ENCODE results near the gene CYB5RL. TPM values are rescaled to one million over a fixed set of nuclear protein-coding genes. Genes with fewer than 3 reads are reported as not detected.

Gene CYB5RL
- polyA plus RNA-seq, 1 of the 3 experiments (the other 2 are of a cell fraction) = 3.3 TPM

DNA sequence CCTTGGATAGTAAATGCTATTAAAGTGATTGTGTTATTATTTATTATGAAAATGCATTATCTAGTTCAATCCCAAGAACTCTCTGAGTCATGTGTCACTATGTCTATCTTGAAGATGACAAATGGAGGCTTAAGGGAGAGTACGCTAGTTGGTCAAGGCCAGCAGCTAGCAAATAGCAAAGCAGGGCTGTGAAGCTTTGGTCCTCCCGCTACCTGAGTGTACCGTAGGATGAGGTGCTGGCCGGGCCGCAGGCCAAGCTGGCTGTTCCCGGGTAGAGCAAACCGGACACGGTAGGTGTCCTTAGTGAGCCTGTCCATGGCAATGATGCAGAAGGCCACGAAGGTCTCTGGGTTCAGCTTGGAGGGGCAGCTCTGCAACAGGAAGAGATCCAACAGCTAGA, 9.3 kb downstream of the CYB5RL start:
- H3K36me3 ChIP-seq (replicated peaks in 1 of 2; ENCODE audit: control insufficient read depth in 1 of 2, insufficient read depth in 2 of 2, low read length in 1 of 2) = no peaks in the 10 kb centered on the region
- H4K20me1 ChIP-seq (ENCODE audit: insufficient read depth) = no peaks in the 10 kb centered on the region
- no peak overlapping the region for H3K27ac ChIP-seq (ENCODE audit: low read depth in 2 of 2, low read length in 1 of 2)
- H3K4me2 ChIP-seq = no peak overlapping the region
- no peak for TF ChIP-seq POLR2AphosphoS5 (IDR thresholded peaks at IDR 0.05; ENCODE audit: low read depth, low read length)
- TF ChIP-seq, protein P1, sequence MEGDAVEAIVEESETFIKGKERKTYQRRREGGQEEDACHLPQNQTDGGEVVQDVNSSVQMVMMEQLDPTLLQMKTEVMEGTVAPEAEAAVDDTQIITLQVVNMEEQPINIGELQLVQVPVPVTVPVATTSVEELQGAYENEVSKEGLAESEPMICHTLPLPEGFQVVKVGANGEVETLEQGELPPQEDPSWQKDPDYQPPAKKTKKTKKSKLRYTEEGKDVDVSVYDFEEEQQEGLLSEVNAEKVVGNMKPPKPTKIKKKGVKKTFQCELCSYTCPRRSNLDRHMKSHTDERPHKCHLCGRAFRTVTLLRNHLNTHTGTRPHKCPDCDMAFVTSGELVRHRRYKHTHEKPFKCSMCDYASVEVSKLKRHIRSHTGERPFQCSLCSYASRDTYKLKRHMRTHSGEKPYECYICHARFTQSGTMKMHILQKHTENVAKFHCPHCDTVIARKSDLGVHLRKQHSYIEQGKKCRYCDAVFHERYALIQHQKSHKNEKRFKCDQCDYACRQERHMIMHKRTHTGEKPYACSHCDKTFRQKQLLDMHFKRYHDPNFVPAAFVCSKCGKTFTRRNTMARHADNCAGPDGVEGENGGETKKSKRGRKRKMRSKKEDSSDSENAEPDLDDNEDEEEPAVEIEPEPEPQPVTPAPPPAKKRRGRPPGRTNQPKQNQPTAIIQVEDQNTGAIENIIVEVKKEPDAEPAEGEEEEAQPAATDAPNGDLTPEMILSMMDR (IDR thresholded peaks at IDR 0.05) = no peak
- TF ChIP-seq NFIC (IDR thresholded peaks at IDR 0.05; ENCODE audit: borderline replicate concordance) = no peak
- H3K9me3 ChIP-seq = no peaks in the 10 kb centered on the region
- H3K27me3 ChIP-seq (ENCODE audit: insufficient read depth) = no peaks in the 10 kb centered on the region
- H3K9me2 ChIP-seq = no peaks in the 10 kb centered on the region
- no peaks in the 10 kb centered on the region for H3F3A ChIP-seq (replicated peaks; ENCODE audit: insufficient read depth)
- no peak overlapping the region for H3K9ac ChIP-seq
- no peak for DNase-seq
- CTCF ChIA-PET = interaction anchor here (1.2 to 1.5 kb wide), 2 partner anchors 9 to 71 kb away, joined by 3 to 4 read pairs; no protein-coding TSS in a partner anchor
- POLR2A ChIA-PET = no interaction called here
- no peaks in the 10 kb centered on the region for H3K4me1 ChIP-seq (ENCODE audit: control insufficient read depth in 1 of 2, insufficient read depth in 2 of 2, low read depth in 1 of 2, low read length in 1 of 2)
- 88% methylated on average over 9 of the region's 9 CpGs for WGBS (ENCODE audit: low lambda C conversion rate)
- H3K4me3 ChIP-seq (ENCODE audit: low read depth in 2 of 2, low read length in 1 of 2) = no peak overlapping the region
- no peak overlapping the region for H2AFZ ChIP-seq (ENCODE audit: low read depth)
- no peaks in the 10 kb centered on the region for H3K79me2 ChIP-seq (ENCODE audit: insufficient read depth)

DNA sequence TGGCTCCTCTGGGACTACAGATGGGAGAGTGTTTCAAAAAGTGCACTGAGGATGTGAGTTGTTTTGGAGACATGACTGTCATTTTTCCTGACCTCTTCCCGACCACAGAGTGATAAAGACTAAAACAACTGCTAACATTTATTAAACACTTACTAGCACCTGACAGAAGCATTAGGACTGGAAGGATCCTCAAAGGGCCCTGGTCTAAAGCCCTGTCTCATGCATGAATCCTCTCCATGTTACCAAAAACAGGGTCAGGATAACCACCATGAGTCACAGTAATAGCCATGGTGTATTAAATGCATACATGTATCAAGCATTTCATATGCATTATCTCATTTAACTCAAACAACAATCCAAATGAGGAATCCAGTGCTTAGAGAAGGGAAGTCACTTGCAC, 11.5 kb downstream of the CYB5RL start:
- Histone ChIP-seq H3K9me3 (no peaks in the 10 kb centered on the region), H2AFZ (ENCODE audit: low read depth) (no peak overlapping the region), H3K9me2 (no peaks in the 10 kb centered on the region), H3K79me2 (ENCODE audit: insufficient read depth) (no peaks in the 10 kb centered on the region), H3K36me3 (replicated peaks in 1 of 2; ENCODE audit: control insufficient read depth in 1 of 2, insufficient read depth in 2 of 2, low read length in 1 of 2) (no peaks in the 10 kb centered on the region), H4K20me1 (ENCODE audit: insufficient read depth) (no peaks in the 10 kb centered on the region), H3K4me3 (ENCODE audit: low read depth in 2 of 2, low read length in 1 of 2) (no peak overlapping the region), H3K9ac (no peak overlapping the region), H3K4me1 (ENCODE audit: control insufficient read depth in 1 of 2, insufficient read depth in 2 of 2, low read depth in 1 of 2, low read length in 1 of 2) (no peaks in the 10 kb centered on the region), H3K4me2 (no peak overlapping the region), H3K27me3 (ENCODE audit: insufficient read depth) (no peaks in the 10 kb centered on the region), H3F3A (replicated peaks; ENCODE audit: insufficient read depth) (no peaks in the 10 kb centered on the region), H3K27ac (ENCODE audit: low read depth in 2 of 2, low read length in 1 of 2) (no peak overlapping the region)
- ChIA-PET POLR2A (no interaction called here), CTCF (no interaction called here)
- 94% methylated on average over 1 of the region's 1 CpG for WGBS (ENCODE audit: low lambda C conversion rate)
- no peak for TF ChIP-seq TAF1 (IDR thresholded peaks at IDR 0.05; ENCODE audit: borderline replicate concordance, low read depth, low read length)
- TF ChIP-seq RAD21 (IDR thresholded peaks at IDR 0.05; ENCODE audit: low read length) = no peak
- TF ChIP-seq FOSL2 (IDR thresholded peaks at IDR 0.05; ENCODE audit: borderline replicate concordance, low read depth) = no peak
- TF ChIP-seq SIN3A (IDR thresholded peaks at IDR 0.05; ENCODE audit: borderline replicate concordance, low read depth, low read length) = no peak
- no peak for DNase-seq

DNA sequence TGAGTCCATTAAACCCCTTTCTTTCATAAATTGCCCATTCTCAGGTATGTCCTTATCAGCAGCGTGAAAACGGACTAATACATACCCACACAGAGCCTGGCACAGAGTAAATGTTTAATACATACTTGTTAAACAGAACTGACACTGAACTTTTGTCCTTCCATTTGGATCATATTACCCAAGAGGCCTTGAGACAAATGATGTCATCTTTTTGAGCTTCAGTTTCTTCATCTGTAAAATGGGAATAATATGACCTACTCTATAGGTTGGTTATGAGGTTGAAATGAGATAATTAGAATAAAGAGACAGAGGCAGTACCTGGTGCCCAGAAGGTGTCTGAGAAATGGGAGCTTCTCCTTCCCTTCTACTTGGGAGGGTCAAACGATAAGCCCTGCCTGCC, 13.8 kb downstream of the CYB5RL start:
- 90% methylated on average over 3 of the region's 3 CpGs for WGBS (ENCODE audit: low lambda C conversion rate)
- H3K4me3 ChIP-seq (ENCODE audit: low read depth in 2 of 2, low read length in 1 of 2) = no peak overlapping the region
- H3K9ac ChIP-seq = no peak overlapping the region
- CTCF ChIA-PET = interaction anchor here (1.0 kb wide), 1 partner anchor 17 kb away, joined by 3 read pairs; no protein-coding TSS in a partner anchor
- no peaks in the 10 kb centered on the region for H3K9me3 ChIP-seq
- POLR2A ChIA-PET = no interaction called here
- no peak overlapping the region for H3K4me2 ChIP-seq
- H4K20me1 ChIP-seq (ENCODE audit: insufficient read depth) = no peaks in the 10 kb centered on the region
- H3F3A ChIP-seq (replicated peaks; ENCODE audit: insufficient read depth) = no peaks in the 10 kb centered on the region
- H3K4me1 ChIP-seq (ENCODE audit: control insufficient read depth in 1 of 2, insufficient read depth in 2 of 2, low read depth in 1 of 2, low read length in 1 of 2) = no peaks in the 10 kb centered on the region; a peak in 1 of 4 replicates
- TF ChIP-seq FOSL2 (IDR thresholded peaks at IDR 0.05; ENCODE audit: borderline replicate concordance, low read depth) (no peak), RCOR1 (IDR thresholded peaks at IDR 0.05; ENCODE audit: low read length) (no peak), NFIC (IDR thresholded peaks at IDR 0.05; ENCODE audit: borderline replicate concordance) (no peak)
- no peaks in the 10 kb centered on the region for H3K36me3 ChIP-seq (replicated peaks in 1 of 2; ENCODE audit: control insufficient read depth in 1 of 2, insufficient read depth in 2 of 2, low read length in 1 of 2)
- no peaks in the 10 kb centered on the region for H3K27me3 ChIP-seq (ENCODE audit: insufficient read depth)
- H3K27ac ChIP-seq (ENCODE audit: low read depth in 2 of 2, low read length in 1 of 2) = no peak overlapping the region
- H3K79me2 ChIP-seq (ENCODE audit: insufficient read depth) = no peaks in the 10 kb centered on the region
- H2AFZ ChIP-seq (ENCODE audit: low read depth) = no peak overlapping the region
- DNase-seq = no peak
- H3K9me2 ChIP-seq = no peaks in the 10 kb centered on the region

All from SK-N-SH (cell line).